HL-60/S4 treated with retinoic acid at 250 ng/mL for 4 days and 3 days (cell line): ENCODE results near the gene SPDYE5.

ENCODE experiments used
- in situ Hi-C: fragments of 300-500 bp; cut with MboI; formaldehyde crosslinking; loops from 2 replicates; pipeline ENCODE4 v1.7.0; 2022; ENCODE audit warnings: low sequenced_read_pairs

Gene SPDYE5

GRCh38 chr7:75536491-75536890, 44.4 kb downstream of the SPDYE5 start:
- in situ Hi-C loops = no loop called here

- in situ Hi-C loops = no loop called here
Measured at GRCh38 chr7:75536940-75537538, 44.9 kb downstream of the SPDYE5 start.

- in situ Hi-C loops = no loop called here
Measured at GRCh38 chr7:75537731-75538130, 45.6 kb downstream of the SPDYE5 start.

- in situ Hi-C loops = no loop called here
Measured at GRCh38 chr7:75546237-75547015, 54.3 kb downstream of the SPDYE5 start.
